Mesodermal cell (in vitro differentiated cells): ENCODE results near the gene KLHL9.

Source experiments
- H3K27ac ChIP-seq: 2 replicates; pipeline ENCODE4 v1.7.0; 2013; ENCODE audit warnings: mild to moderate bottlenecking, low read depth, low read length, moderate library complexity; ENCODE audit not compliant: severe bottlenecking
- H3K36me3 ChIP-seq: 2 replicates; pipeline ENCODE4 v1.7.1; 2013; ENCODE audit warnings: mild to moderate bottlenecking, low read length, moderate library complexity; ENCODE audit not compliant: control insufficient read depth, insufficient read depth
- H3K4me1 ChIP-seq: one replicate; pipeline ENCODE4 v1.7.1; 2013; ENCODE audit warnings: mild to moderate bottlenecking, low read length; ENCODE audit not compliant: insufficient read depth, control insufficient read depth, poor library complexity, severe bottlenecking
- H3K4me3 ChIP-seq: 2 replicates; pipeline ENCODE4 v1.7.0; 2013; ENCODE audit warnings: low read length, control low read depth, mild to moderate bottlenecking; ENCODE audit not compliant: insufficient read depth, poor library complexity, severe bottlenecking; ENCODE audit errors: extremely low read depth
- H3K9me3 ChIP-seq: 2 replicates; pipeline ENCODE4 v1.7.1; 2013; ENCODE audit warnings: mild to moderate bottlenecking, low read length, moderate library complexity; ENCODE audit not compliant: control insufficient read depth
- WGBS, 2 experiments: methylation state at CpG; one replicate each; pipeline ENCODE4 v1.1.5; 2013; ENCODE audit warnings: missing lambda C conversion rate in 2 of 2; ENCODE audit not compliant: insufficient coverage in 2 of 2; 5-methylcytosine and 5-hydroxymethylcytosine counted together

Gene KLHL9

DNA sequence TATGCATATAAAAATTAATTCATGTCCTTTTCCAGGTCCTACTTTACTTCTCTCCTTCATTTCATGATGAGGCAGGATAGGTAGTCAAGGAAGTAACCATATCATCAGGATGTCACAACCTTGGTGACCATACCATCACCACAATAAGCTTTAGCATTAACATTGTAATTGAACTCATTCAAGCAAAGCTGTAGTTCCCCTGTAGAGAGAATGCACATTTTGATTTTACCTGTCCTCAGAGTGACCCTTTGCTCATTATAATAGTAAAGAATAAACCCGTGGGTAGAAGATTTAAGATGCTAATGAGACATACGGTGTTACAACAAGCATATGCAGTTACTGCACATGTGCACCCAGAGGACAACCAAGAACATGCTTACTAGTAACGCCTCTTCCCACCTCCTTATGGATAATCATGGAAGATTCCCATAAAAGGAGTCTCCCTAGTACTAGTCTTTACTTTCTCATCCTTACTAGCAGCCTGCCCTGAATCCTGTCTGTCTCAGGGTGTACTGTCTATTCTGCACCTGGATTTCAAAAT is 13.3 kb upstream of the KLHL9 start:
- no peak overlapping the region for H3K27ac ChIP-seq
- H3K9me3 ChIP-seq = no peaks in the 10 kb centered on the region
- no peaks in the 10 kb centered on the region for H3K4me1 ChIP-seq
- no peak overlapping the region for H3K4me3 ChIP-seq
- WGBS, 2 experiments = 73 to 90% methylated on average over 2 to 3 of the region's 3 CpGs
- no peaks in the 10 kb centered on the region for H3K36me3 ChIP-seq

GRCh38 chr9:21340735-21341134 is 5.5 kb upstream of the KLHL9 start:
- no peak overlapping the region for H3K27ac ChIP-seq
- H3K36me3 ChIP-seq = no peaks in the 10 kb centered on the region
- no peaks in the 10 kb centered on the region for H3K4me1 ChIP-seq
- WGBS, 2 experiments = 79 to 100% methylated on average over 2 to 3 of the region's 4 CpGs
- H3K9me3 ChIP-seq = no peaks in the 10 kb centered on the region
- H3K4me3 ChIP-seq = no peak overlapping the region

DNA sequence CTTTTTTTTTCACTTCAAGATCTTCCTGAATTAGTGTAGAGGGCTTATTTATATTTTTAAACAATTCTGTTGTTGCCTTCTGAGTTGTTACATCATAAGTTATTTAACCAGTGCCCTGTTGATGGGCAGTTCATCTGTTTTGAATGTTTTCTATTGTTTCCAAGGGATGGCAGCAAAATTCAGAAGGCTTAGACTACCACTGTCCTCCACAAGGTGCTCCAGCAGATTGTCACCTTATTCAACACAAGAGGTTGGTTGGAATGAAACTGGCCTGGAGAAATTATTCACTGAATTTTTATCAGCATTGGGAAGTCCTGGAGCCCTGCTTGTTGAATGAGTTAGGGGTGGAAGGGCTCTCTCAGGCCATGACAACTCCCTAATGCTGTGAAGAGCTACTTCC is 1.3 kb upstream of the KLHL9 start:
- no peaks in the 10 kb centered on the region for H3K9me3 ChIP-seq
- H3K4me3 ChIP-seq = no peak overlapping the region
- peaks cover 10% of the 10 kb centered on the region for H3K4me1 ChIP-seq
- peaks cover 25% of the 10 kb centered on the region for H3K36me3 ChIP-seq
- no peak overlapping the region for H3K27ac ChIP-seq

GRCh38 chr9:21333226-21333625 is 2.0 kb downstream of the KLHL9 start:
- WGBS, 2 experiments = 90 to 100% methylated on average over 2 of the region's 2 CpGs
- Histone ChIP-seq H3K27ac (no peak overlapping the region), H3K4me3 (peak overlapping the region; percentile 91), H3K4me1 (peaks cover 10% of the 10 kb centered on the region), H3K9me3 (no peaks in the 10 kb centered on the region), H3K36me3 (peaks cover 29% of the 10 kb centered on the region)

- no peak overlapping the region for H3K27ac ChIP-seq
- H3K4me3 ChIP-seq = no peak overlapping the region
- peaks cover 10% of the 10 kb centered on the region for H3K4me1 ChIP-seq
- WGBS, 2 experiments = 100% methylated on average over 1 of the region's 5 CpGs
- H3K36me3 ChIP-seq = peaks cover 29% of the 10 kb centered on the region
- no peaks in the 10 kb centered on the region for H3K9me3 ChIP-seq
Measured at GRCh38 chr9:21331676-21332402, 3.4 kb downstream of the KLHL9 start.

GRCh38 chr9:21326526-21327139 is 8.6 kb downstream of the KLHL9 start:
- Histone ChIP-seq H3K36me3 (peaks cover 45% of the 10 kb centered on the region), H3K9me3 (no peaks in the 10 kb centered on the region), H3K4me3 (no peak overlapping the region), H3K27ac (no peak overlapping the region), H3K4me1 (no peaks in the 10 kb centered on the region)
- no CpG with 5 or more reads among the region's 2 CpGs for WGBS, 2 experiments

- Histone ChIP-seq H3K27ac (no peak overlapping the region), H3K36me3 (peaks cover 40% of the 10 kb centered on the region), H3K4me3 (no peak overlapping the region), H3K4me1 (no peaks in the 10 kb centered on the region), H3K9me3 (no peaks in the 10 kb centered on the region)
- WGBS, 2 experiments = 94 to 96% methylated on average over 3 to 4 of the region's 4 CpGs
Measured at GRCh38 chr9:21324047-21324446, 11.2 kb downstream of the KLHL9 start.

DNA sequence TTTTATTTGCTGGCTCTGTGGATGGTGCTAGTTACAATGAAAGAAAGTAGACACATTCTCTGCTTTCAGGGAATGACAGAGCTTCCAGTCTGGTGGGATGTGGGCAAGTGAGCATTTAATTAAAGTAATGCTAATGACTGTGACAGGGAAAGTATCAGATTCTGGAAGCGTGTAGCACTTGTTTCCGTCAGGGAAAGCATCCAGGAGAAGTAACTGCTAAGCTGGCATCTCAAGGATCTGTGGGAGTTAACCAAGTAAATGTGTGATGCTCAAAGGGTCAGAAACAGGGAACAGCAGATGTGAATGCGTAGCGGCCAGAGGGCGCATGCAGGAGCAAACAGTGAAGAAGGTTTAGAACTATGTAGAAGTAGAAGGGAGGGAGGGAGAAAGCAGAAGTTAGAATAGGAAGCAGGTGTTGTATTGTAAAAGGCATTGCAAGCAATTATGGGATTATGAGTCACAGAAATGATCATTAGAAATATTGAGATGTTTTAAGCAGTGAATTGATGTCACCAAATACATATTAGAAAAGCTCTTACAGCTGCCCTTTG is 12.2 kb downstream of the KLHL9 start:
- Histone ChIP-seq H3K4me3 (no peak overlapping the region), H3K9me3 (no peaks in the 10 kb centered on the region), H3K4me1 (no peaks in the 10 kb centered on the region), H3K27ac (no peak overlapping the region), H3K36me3 (peaks cover 40% of the 10 kb centered on the region)
- 91 to 93% methylated on average over 5 of the region's 5 CpGs for WGBS, 2 experiments

GRCh38 chr9:21320465-21320864 is 14.7 kb downstream of the KLHL9 start:
- no peaks in the 10 kb centered on the region for H3K9me3 ChIP-seq
- WGBS, 2 experiments = 79% methylated on average over 2 of the region's 2 CpGs; no CpG with 5 or more reads in 1 of the 2 experiments
- H3K27ac ChIP-seq = no peak overlapping the region
- H3K4me3 ChIP-seq = no peak overlapping the region
- H3K36me3 ChIP-seq = peaks cover 33% of the 10 kb centered on the region
- H3K4me1 ChIP-seq = no peaks in the 10 kb centered on the region

DNA sequence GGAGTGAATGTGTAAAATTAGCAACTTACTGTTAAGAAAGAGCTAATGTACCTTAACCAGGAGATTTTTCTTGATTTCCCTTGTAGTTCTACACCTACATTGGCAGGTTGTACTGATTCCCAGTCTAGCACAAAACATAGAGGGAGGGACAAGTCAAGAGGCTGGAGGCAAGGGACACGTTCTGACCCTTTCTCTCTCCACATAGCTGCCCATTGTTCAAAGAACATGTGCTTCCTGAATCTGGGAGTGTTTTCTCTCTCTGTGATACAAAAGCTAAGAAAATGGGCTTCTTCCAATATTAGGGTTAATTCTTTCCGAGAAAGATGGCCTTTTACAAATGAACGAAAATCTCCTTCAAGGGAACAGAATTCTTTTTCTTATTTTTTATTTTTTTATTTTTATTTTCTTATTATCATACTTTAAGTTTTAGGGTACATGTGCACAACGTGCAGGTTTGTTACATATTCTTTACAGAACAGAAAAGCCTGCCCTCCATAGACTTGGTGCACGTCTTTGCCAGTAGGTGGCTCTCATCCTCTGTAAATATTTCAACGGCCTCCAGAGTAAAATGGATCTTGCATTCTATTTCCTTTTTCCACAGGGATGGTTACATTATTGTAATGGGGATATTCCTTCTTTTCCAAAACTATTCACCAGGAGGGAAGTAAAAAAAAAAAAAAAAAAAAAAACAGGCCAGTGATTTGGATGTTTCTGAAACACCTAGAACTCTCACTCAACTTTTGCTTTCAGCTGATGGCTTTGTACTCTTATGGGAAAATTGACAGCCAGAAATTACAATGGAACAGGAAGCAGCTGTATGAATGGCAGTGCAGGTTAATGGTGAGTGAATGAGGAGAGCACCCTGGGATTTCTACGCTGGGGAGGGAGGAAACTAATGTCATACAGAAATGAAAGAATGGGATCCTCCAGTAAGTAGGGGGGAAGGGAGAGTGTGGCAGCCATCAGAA is 17.0 kb downstream of the KLHL9 start:
- Histone ChIP-seq H3K9me3 (no peaks in the 10 kb centered on the region), H3K36me3 (peaks cover 13% of the 10 kb centered on the region), H3K27ac (no peak overlapping the region), H3K4me1 (no peaks in the 10 kb centered on the region), H3K4me3 (no peak overlapping the region)
- WGBS, 2 experiments = 0 to 33% methylated on average over 1 of the region's 7 CpGs
